Activated CD4-positive, alpha-beta T cell treated with anti-CD3 and anti-CD28 coated beads for 4 hours (primary cell): ENCODE data around the gene SLC22A17.
"Not testable (repeated sequence)": the region's sequence is repeated elsewhere in the genome, so short reads cannot be mapped to it uniquely, and the experiment has no call there.

ENCODE experiments used
- DNase-seq, 2 donors: peaks; one replicate each; pipeline ENCODE4 v3.0.0-alpha.2; 2020

Gene SLC22A17

GRCh38 chr14:23327947-23328744, 24.5 kb downstream of the SLC22A17 start:
- peak; percentile 62 to 69 for DNase-seq

DNA sequence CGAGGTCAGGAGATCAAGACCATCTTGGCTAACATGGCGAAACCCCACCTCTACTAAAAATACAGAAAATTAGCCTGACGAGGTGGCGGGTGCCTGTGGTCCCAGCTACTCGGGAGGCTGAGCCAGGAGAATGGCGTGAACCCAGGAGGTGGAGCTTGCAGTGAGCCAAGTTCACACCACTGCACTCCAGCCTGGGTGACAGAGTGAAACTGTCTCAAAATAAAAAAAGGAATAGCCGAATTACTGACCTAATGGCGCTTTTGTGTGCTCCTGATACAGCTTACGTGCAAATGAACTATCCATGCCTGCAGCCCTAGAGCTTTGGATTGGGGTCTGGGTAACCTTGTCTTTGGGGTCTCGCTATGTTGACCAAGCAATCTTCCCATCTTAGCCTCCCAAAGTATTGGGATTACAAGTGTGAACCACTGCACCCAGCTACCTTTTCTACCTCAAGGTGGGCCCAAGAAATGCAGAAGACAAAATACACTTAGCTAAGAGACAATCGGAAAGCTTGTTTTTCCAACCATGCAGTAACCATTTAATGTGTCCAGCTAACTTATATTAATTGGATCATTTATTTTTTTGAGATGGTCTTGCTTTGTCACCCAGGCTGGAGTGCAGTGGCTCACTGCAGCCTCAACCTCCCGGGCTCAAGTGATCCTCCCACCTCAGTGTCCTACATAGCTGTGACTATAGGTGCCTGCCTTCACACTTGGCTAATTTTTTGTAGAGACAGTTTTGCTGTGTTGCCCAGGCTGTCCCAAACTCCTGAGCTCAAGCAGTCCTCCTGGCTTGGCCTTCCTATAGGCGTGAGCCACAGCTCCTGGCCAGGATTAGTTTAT, 26.0 kb downstream of the SLC22A17 start:
- no peak for DNase-seq

- not testable (repeated sequence) for DNase-seq
Observed at GRCh38 chr14:23325746-23326145, 26.9 kb downstream of the SLC22A17 start.

- DNase-seq = no peak
Observed at GRCh38 chr14:23324993-23325392, 27.7 kb downstream of the SLC22A17 start.

GRCh38 chr14:23324455-23324846, 28.2 kb downstream of the SLC22A17 start:
- no peak for DNase-seq

GRCh38 chr14:23323838-23324454, 28.7 kb downstream of the SLC22A17 start:
- no peak for DNase-seq

DNA sequence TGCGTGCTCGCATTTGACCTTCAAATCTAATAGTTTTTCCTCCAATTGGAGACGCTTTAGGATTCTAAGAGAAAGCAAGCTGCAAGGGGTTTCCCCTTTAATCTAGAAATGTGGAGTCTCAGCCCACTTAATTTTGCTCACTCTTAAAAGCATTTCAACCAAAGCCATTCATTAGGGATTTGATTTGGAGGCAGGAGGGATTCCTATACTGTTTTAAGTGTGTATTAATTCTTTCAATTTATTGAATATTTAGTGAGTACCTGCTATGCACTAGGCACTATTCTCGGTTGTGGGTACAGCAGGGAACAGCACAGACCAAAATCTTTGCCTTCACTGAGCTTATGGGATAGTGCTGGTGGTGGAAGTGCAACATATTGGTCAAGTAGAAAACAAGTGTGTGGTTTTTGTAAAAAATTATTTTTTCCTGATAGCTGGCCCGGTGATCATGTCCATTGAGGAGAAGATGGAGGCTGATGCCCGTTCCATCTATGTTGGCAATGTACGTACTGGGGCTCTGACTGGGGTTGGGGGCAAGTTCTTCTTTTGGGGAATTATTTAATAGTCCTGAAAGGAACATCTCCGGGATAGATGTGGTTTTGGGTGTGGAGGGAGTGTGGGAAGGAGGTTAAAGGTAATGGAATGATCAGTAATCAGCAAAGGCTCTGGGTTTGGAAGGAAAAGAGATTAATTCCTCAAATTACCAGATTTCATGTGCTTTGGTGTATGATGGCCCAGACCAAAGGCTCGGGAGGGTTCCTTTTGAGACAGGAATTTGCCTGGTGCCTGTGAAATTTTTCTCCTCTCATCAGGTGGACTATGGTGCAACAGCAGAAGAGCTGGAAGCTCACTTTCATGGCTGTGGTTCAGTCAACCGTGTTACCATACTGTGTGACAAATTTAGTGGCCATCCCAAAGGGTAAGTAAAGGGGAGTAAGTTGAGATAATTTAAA, 29.8 kb downstream of the SLC22A17 start:
- no peak for DNase-seq

DNA sequence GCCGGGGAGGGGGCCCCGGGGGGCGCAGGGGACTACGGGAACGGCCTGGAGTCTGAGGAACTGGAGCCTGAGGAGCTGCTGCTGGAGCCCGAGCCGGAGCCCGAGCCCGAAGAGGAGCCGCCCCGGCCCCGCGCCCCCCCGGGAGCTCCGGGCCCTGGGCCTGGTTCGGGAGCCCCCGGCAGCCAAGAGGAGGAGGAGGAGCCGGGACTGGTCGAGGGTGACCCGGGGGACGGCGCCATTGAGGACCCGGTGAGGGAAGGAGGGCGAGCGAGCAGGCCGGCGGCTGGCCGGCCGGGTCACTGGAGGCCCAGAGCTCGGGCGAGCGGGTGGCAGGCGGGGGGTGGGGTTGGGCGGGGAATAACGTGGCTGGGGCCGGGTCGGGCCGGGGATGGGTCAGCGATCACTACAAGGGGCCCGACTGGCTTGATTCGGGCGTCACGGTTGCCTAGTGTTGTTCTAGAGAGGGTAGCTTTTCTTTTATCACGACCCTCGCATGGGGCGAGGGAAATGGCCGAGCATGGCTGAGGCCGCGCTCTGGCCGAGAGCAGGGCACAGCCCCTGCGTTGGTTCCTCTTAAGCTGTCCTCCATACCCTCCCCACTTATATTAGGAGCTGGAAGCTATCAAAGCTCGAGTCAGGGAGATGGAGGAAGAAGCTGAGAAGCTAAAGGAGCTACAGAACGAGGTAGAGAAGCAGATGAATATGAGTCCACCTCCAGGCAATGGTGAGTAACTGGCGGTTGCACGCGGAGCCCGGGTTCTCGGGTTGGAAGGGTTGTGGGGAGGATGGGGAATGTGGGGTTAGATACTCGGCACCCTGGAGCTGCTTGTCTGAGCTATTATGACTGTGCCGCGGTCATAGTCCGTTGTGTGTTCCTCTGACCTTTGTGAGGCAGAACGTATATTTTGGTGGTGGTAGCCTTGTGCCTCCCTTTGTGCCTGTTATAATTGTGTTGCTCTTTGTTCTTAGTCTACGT, 30.8 kb downstream of the SLC22A17 start:
- peak; percentile 39 to 56 for DNase-seq

DNA sequence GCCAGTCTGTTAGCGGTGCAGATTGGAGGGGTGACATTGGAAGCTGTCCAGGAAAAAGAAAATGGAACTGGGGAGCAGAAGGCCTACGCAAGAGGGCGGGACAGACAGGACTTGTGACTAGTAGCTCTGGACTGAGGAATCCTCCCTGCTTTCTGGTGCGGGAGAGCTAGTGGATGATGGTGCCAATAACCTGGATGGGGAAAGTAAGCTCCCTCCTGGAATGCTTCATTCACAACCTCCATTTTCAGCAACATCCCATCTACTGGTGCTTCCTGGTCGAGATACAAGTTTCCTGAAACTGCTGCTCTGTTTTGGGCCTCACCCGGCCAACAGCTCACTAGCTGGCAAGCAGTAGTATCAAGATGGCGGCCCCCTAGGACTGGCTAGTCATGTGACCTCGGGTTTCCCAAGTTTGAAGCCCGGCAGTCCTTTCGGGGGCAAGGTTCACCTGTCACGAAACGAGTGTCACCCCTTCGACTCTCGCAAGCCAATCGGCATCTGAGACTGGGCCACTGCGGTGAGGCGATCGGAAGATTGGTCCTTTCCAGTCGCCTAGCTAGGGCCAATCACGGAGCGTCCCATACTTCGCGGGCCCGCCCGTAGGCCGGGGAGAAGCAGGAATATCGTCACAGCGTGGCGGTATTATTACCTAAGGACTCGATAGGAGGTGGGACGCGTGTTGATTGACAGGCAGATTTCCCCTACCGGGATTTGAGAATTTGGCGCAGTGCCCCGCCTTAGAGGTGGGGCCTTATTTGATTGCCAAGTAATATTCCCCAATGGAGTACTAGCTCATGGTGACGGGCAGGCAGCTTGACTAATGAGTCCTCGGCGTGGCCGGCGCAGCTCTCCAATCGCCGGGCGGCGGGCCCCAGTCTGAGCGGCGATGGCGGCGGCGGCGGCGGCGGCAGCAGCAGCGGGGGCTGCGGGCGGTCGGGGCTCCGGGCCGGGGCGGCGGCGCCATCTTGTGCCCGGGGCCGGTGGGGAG, 31.8 kb downstream of the SLC22A17 start, which contains the start of gene PABPN1:
TSS of gene PABPN1 (plus strand) at position 874 of the 988 bp plus-strand sequence. CDS start at position 887, 13 bp downstream.
- peak; percentile 95 to 97 for DNase-seq

GRCh38 chr14:23319746-23320583, 32.7 kb downstream of the SLC22A17 start:
- no peak for DNase-seq

- DNase-seq = no peak
Observed at GRCh38 chr14:23316300-23316699, 36.4 kb downstream of the SLC22A17 start.

DNA sequence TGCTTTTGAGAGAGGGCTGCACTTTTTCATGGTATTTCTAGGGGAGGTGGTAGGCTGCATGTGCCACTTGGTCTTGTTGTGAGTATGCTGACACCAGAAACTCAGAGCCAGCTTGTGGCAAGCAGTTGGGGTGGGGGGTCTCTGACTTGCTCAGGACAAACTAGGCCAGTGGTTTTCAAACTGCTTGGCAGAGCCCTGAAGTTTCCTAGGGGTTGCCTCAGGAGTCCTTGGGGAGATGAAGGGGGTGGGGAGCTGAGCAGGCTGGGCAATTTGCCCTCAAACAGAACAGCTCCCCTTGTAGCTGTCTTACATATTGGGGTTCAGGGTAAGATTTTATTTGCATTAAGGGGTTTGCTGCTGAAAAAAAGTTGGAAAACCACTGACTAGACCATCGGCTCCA, 42.1 kb downstream of the SLC22A17 start:
- DNase-seq = no peak

DNA sequence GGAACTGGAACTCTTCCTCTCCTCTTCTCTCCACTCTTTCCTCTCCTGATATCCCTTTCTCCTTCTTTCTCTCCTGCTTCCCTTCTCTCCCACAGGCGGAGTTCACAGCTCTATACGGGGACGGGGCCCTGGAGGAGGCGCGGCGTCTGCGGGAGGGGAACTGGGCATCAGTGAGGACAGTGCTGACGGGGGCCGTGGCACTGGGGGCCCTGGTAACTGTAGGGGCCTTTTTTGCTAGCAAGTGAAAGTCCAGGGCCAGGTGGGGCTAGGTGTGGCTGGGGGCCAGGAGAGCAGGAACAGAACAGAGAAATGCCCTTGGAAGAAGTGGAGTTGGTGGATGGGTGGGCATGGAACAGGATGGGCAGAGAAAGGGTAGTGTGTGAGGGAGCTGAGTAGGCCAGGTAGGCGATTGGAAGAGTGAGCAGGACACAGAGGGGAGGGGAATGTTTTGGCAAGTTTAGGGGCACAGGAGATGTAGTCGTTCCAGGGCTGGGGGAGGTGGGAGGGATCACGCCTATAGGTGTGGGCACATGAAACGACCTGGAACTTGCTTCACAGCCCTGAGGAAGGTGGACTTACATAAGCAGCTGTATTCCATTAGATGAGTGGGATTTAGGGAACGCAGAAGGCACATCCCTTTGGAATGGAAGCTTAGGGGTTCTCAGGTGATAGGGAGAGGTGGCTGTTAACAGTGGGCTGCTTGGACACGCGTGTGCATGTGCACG, 43.8 kb downstream of the SLC22A17 start:
- DNase-seq = no peak

DNA sequence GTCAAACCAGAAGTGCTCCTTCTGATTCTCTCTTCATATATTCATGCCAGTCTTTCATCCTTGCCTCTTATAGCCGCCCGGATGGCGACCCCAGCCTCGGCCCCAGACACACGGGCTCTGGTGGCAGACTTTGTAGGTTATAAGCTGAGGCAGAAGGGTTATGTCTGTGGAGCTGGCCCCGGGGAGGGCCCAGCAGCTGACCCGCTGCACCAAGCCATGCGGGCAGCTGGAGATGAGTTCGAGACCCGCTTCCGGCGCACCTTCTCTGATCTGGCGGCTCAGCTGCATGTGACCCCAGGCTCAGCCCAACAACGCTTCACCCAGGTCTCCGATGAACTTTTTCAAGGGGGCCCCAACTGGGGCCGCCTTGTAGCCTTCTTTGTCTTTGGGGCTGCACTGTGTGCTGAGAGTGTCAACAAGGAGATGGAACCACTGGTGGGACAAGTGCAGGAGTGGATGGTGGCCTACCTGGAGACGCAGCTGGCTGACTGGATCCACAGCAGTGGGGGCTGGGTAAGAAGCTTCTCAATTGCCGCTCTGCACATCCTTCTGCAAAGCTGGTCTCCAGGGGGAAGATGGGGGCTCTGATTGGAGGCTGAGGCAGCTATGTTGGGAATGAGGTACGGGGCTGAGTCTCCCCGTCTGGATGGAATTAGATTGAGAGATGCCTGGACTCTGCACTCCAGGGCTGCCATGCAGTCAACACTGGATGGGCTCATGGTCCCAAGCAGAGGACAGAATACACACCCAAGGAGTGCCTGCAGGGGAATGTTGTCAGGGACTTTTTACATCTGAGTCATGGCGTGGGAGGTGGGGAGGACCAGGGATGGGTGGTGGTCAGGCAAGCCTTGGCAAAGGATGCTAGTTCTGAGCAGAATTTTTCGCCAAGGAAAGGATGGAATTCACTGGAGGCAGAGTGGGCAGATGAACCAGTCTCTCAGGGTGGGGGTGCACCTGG, 44.7 kb downstream of the SLC22A17 start:
- DNase-seq = no peak

GRCh38 chr14:23307146-23307530, 45.5 kb downstream of the SLC22A17 start:
- DNase-seq = no peak

GRCh38 chr14:23306412-23307145, 46.1 kb downstream of the SLC22A17 start, which contains the start of gene BCL2L2:
BCL2L2 (plus strand) TSS chr14:23306833; CDS start chr14:23307768, 935 bp downstream.
- DNase-seq = no peak
